Measurements from ENCODE around the gene PIP5K1A.

GRCh38 chr1:151167116-151167515 is 31.2 kb upstream of the PIP5K1A start:
- TF ChIP-seq CTCF (conservative IDR thresholded peaks at IDR 0.05 in 1 of 2, IDR thresholded peaks at IDR 0.05 in 1 of 2; ENCODE audit: extremely low read depth in 1 of 2, insufficient read depth in 1 of 2, low read depth in 1 of 2, low read length in 2 of 2) = no peak
- no peak for TF ChIP-seq EZH2 (IDR thresholded peaks at IDR 0.05; ENCODE audit: borderline replicate concordance, low read length)
